ENCODE results near the gene DOCK3. TPM values are rescaled to one million over a fixed set of nuclear protein-coding genes. Genes with fewer than 3 reads are reported as not detected.

Gene DOCK3
- total RNA-seq, 3 donors from 2014 or later (not counting 1 experiment from before 2014, with no cell fraction given), result 1.4 to 2.4 (median 1.7) TPM

DNA sequence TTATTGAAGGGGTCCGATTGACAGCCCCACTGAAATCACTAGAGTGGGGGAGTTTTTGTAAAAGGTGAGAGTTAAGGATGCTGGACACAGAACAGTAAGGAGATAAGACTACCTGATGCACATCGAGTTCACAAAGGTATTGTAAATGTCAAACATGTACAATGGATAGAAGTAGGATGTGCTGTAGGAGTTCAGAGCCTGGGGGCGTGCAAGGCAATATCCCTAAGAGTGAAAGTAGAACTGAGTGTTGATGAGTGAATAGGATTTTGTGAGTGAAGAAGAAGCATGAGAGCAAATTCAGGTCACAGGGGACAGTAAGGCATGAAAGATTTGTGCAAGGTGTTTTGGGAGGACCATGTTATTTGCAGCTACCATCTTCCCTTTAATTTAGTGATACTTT lies 21.5 kb downstream of the DOCK3 start:
- intact Hi-C loops (cut with micrococcal nuclease), result no loop called here
- H3K27me3 Mint-ChIP-seq (ENCODE audit: low read depth in 2 of 2), result peaks cover 6 to 12% of the 10 kb centered on the region in 2 donors
- H3K27me3 ChIP-seq (ENCODE audit: control insufficient read depth, insufficient read depth, low read length), result no peaks in the 10 kb centered on the region
- H3K4me1 ChIP-seq (ENCODE audit: control insufficient read depth, insufficient read depth, low read length), result no peaks in the 10 kb centered on the region
- peaks cover 0 to 5% of the 10 kb centered on the region in 2 donors for H3K4me1 Mint-ChIP-seq
- H3K9me3 Mint-ChIP-seq, result no peaks in the 10 kb centered on the region
- ATAC-seq, result no peak
- no peak overlapping the region for H3K4me3 Mint-ChIP-seq
- no peak overlapping the region for H3K4me3 ChIP-seq (ENCODE audit: low read length)
- DNase-seq, result no peak
- no peaks in the 10 kb centered on the region for H3K36me3 ChIP-seq (ENCODE audit: control insufficient read depth, insufficient read depth, low read length)
- no peak for TF ChIP-seq CTCF (IDR thresholded peaks at IDR 0.05)
- H3K27ac Mint-ChIP-seq, result no peak overlapping the region
- H3K27ac ChIP-seq (ENCODE audit: low read length), result no peak overlapping the region
- 92% methylated on average over 3 of the region's 3 CpGs for WGBS (ENCODE audit: insufficient coverage)
- H3K36me3 Mint-ChIP-seq, result no peaks in the 10 kb centered on the region
- no peaks in the 10 kb centered on the region for H3K9me3 ChIP-seq (ENCODE audit: control insufficient read depth, insufficient read depth, low read length)

DNA sequence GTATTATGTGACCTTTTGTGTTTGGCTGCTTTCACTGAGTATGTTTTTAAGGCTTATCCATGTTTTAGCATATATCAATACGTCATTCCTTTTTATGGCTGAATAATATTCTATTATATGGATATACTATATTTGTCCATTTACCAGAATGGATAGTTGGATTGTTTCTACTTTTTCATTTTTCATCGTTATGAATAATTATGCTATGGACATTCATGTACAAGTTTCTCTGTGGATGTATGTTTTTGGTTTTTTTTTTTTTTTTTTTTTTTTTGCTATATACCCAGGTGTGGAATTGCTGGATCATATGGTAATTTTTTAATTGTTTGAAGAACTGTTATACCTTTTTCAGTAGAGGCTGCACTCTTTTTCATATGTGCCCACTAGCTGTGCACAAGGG lies 23.5 kb downstream of the DOCK3 start:
- no peak overlapping the region for H3K4me3 Mint-ChIP-seq
- WGBS (ENCODE audit: insufficient coverage), result no CpG with 5 or more reads among the region's 2 CpGs
- no peak for ATAC-seq

DNA sequence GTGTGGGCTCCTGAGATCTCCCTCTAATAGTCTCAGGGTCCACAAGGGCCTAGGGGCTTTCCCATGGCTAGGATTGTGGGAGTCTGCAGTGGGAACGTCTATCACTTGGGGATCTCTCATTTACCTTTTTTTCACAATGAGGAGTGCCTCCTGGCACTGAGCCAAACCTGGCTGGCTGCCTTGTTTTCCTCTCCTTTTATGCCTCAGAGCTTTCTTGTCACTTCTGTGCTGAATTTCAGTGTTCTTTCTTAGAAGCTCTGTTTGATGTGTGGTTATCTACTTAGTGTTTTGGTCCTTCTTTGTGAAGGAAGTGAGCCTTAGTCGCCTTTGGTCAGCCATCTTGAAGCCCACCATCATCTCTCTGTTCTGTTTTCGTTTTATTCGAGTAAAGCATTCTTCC lies 33.9 kb downstream of the DOCK3 start:
- H3K4me3 Mint-ChIP-seq, result no peak overlapping the region
- H3K27ac ChIP-seq (ENCODE audit: low read length), result no peak overlapping the region

More for the DNA sequence above, 23.5 kb downstream of the DOCK3 start:
- Mint-ChIP-seq H3K27me3 (ENCODE audit: low read depth in 2 of 2) (peaks cover 20 to 26% of the 10 kb centered on the region in 2 donors), H3K36me3 (no peaks in the 10 kb centered on the region), H3K4me1 (peaks cover 0 to 5% of the 10 kb centered on the region in 2 donors), H3K27ac (no peak overlapping the region), H3K9me3 (no peaks in the 10 kb centered on the region)
- no peaks in the 10 kb centered on the region for H3K4me1 ChIP-seq (ENCODE audit: control insufficient read depth, insufficient read depth, low read length)
- no peak overlapping the region for H3K27ac ChIP-seq (ENCODE audit: low read length)
- intact Hi-C loops (cut with micrococcal nuclease), result no loop called here
- no peak for TF ChIP-seq CTCF (IDR thresholded peaks at IDR 0.05)
- no peaks in the 10 kb centered on the region for H3K36me3 ChIP-seq (ENCODE audit: control insufficient read depth, insufficient read depth, low read length)
- no peak overlapping the region for H3K4me3 ChIP-seq (ENCODE audit: low read length)
- no peaks in the 10 kb centered on the region for H3K27me3 ChIP-seq (ENCODE audit: control insufficient read depth, insufficient read depth, low read length)
- no peaks in the 10 kb centered on the region for H3K9me3 ChIP-seq (ENCODE audit: control insufficient read depth, insufficient read depth, low read length)
- no peak for DNase-seq

More for the DNA sequence above, 33.9 kb downstream of the DOCK3 start:
- Mint-ChIP-seq H3K27me3 (ENCODE audit: low read depth in 2 of 2) (peaks cover 7 to 8% of the 10 kb centered on the region in 2 donors), H3K27ac (no peak overlapping the region), H3K9me3 (no peaks in the 10 kb centered on the region), H3K36me3 (peaks cover 5% of the 10 kb centered on the region), H3K4me1 (no peaks in the 10 kb centered on the region)
- Histone ChIP-seq H3K36me3 (ENCODE audit: control insufficient read depth, insufficient read depth, low read length) (no peaks in the 10 kb centered on the region), H3K9me3 (ENCODE audit: control insufficient read depth, insufficient read depth, low read length) (no peaks in the 10 kb centered on the region), H3K27me3 (ENCODE audit: control insufficient read depth, insufficient read depth, low read length) (no peaks in the 10 kb centered on the region), H3K4me3 (ENCODE audit: low read length) (no peak overlapping the region), H3K4me1 (ENCODE audit: control insufficient read depth, insufficient read depth, low read length) (no peaks in the 10 kb centered on the region)
- DNase-seq (peak in 1 of 2 donors; percentile 46), ATAC-seq (no peak)
- WGBS (ENCODE audit: insufficient coverage), result 60% methylated on average over 4 of the region's 4 CpGs
- TF ChIP-seq CTCF (IDR thresholded peaks at IDR 0.05), result no peak
- intact Hi-C loops (cut with micrococcal nuclease), result no loop called here
